Upper lobe of left lung (tissue), 4 donors: ENCODE measurements around the gene PLOD2.

Source experiments
- EP300 ChIP-seq, 4 donors: sonication (generic); formaldehyde crosslinking; IDR thresholded peaks; one replicate each; pipeline ENCODE4 v1.5.1; 2017; ENCODE audit warnings: antibody characterized with exemption in 4 of 4, control low read depth in 2 of 4
- POLR2A ChIP-seq, 4 donors: fragments of 450-650 bp; IDR thresholded peaks; one replicate each; pipeline ENCODE4 v1.5.1; 2016 to 2017; ENCODE audit warnings: antibody characterized with exemption in 4 of 4, mild to moderate bottlenecking in 2 of 4
- POLR2AphosphoS5 ChIP-seq, 2 donors: sonication (generic); formaldehyde crosslinking; IDR thresholded peaks; one replicate each; pipeline ENCODE4 v1.5.1; 2017; ENCODE audit warnings: antibody characterized with exemption in 2 of 2
- TF ChIP-seq, protein P1 (sequence below), 6 experiments: fragments of 450-650 bp in 4 of 6; fragments of 200-600 bp in 2 of 6; sonication (generic) in 2 of 6; IDR thresholded peaks; one replicate each; pipeline ENCODE4 v1.5.1; 2016 to 2019; ENCODE audit warnings: antibody characterized with exemption in 6 of 6

DNA sequence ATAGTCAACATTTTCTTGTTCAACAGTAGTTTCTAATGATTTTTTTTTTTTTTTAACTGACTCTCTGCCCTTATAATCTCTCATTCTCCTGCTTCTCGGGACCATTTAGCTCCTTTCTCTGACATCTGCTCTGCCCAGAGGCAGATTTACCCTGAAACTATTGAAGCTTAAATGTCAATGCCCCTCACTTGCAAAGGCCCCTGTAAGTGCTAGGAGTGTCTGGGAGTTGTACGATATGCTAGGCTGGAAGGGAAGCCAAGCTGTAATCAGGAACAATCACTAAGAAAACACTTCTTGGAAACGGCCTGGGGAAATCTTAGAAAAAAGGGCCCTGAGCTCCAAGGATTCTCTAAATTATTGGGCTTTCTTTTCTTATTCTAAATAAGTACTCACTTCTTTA lies 5.8 kb upstream of the PLOD2 start:
- TF ChIP-seq, protein P1, sequence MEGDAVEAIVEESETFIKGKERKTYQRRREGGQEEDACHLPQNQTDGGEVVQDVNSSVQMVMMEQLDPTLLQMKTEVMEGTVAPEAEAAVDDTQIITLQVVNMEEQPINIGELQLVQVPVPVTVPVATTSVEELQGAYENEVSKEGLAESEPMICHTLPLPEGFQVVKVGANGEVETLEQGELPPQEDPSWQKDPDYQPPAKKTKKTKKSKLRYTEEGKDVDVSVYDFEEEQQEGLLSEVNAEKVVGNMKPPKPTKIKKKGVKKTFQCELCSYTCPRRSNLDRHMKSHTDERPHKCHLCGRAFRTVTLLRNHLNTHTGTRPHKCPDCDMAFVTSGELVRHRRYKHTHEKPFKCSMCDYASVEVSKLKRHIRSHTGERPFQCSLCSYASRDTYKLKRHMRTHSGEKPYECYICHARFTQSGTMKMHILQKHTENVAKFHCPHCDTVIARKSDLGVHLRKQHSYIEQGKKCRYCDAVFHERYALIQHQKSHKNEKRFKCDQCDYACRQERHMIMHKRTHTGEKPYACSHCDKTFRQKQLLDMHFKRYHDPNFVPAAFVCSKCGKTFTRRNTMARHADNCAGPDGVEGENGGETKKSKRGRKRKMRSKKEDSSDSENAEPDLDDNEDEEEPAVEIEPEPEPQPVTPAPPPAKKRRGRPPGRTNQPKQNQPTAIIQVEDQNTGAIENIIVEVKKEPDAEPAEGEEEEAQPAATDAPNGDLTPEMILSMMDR (IDR thresholded peaks at IDR 0.05): no peak
- TF ChIP-seq POLR2AphosphoS5 (IDR thresholded peaks at IDR 0.05) (no peak), POLR2A (IDR thresholded peaks at IDR 0.05) (no peak), EP300 (IDR thresholded peaks at IDR 0.05) (no peak)
